Neural progenitor cell (in vitro differentiated cells): ENCODE data around the gene FRAS1. TPM values are rescaled to one million over a fixed set of nuclear protein-coding genes. Genes with fewer than 3 reads are reported as not detected.

Source experiments
- DNase-seq: peaks from one replicate; pipeline ENCODE4 v3.0.0-alpha.2; 2016; ENCODE audit warnings: low spot score
- H2AFZ ChIP-seq: fragments of 200-600 bp; sonication (generic); replicated peaks from 2 replicates; pipeline ENCODE4 v1.6.1; 2016; ENCODE audit warnings: antibody characterized with exemption
- H3F3A ChIP-seq: fragments of 200-600 bp; sonication (generic); 2 replicates; pipeline ENCODE4 v1.6.1; 2016; ENCODE audit warnings: antibody characterized with exemption, low read depth
- H3K27ac ChIP-seq: fragments of 200-600 bp; sonication (generic); 2 replicates; pipeline ENCODE4 v1.5.1; 2016; ENCODE audit warnings: mild to moderate bottlenecking
- H3K27me3 ChIP-seq: fragments of 200-600 bp; sonication (generic); 2 replicates; pipeline ENCODE4 v1.6.1; 2016; ENCODE audit warnings: mild to moderate bottlenecking, moderate library complexity
- H3K36me3 ChIP-seq: fragments of 200-600 bp; sonication (generic); 2 replicates; pipeline ENCODE4 v1.5.1; 2016
- H3K4me1 ChIP-seq: fragments of 200-600 bp; sonication (generic); 2 replicates; pipeline ENCODE4 v1.6.1; 2016; ENCODE audit warnings: mixed run types
- H3K4me2 ChIP-seq: fragments of 200-600 bp; sonication (generic); 2 replicates; pipeline ENCODE4 v1.6.1; 2016
- H3K4me3 ChIP-seq: fragments of 200-600 bp; sonication (generic); 2 replicates; pipeline ENCODE4 v1.5.1; 2016
- H3K79me2 ChIP-seq: fragments of 200-600 bp; sonication (generic); 2 replicates; pipeline ENCODE4 v1.6.1; 2016; ENCODE audit warnings: low read depth
- H3K9ac ChIP-seq: fragments of 200-600 bp; sonication (generic); 2 replicates; pipeline ENCODE4 v1.6.1; 2016
- H3K9me3 ChIP-seq: fragments of 200-600 bp; sonication (generic); 2 replicates; pipeline ENCODE4 v1.5.1; 2016; ENCODE audit warnings: low read depth
- H4K20me1 ChIP-seq: fragments of 200-600 bp; sonication (generic); 2 replicates; pipeline ENCODE4 v1.6.1; 2016; ENCODE audit warnings: low read depth
- H3K27ac Mint-ChIP-seq: 3 replicates; pipeline ENCODE4 v1.8.0; 2021; ENCODE audit warnings: mixed read lengths
- H3K27me3 Mint-ChIP-seq: 2 replicates; pipeline ENCODE4 v1.8.0; 2022; ENCODE audit warnings: low read depth, mild to moderate bottlenecking, inconsistent platforms, moderate library complexity, mixed read lengths; ENCODE audit not compliant: insufficient read depth
- H3K36me3 Mint-ChIP-seq: 3 replicates; pipeline ENCODE4 v1.8.0; 2021; ENCODE audit warnings: mixed read lengths
- H3K4me1 Mint-ChIP-seq: 3 replicates; pipeline ENCODE4 v1.8.0; 2021; ENCODE audit warnings: mixed read lengths
- H3K4me3 Mint-ChIP-seq: 3 replicates; pipeline ENCODE4 v1.8.0; 2021; ENCODE audit warnings: mild to moderate bottlenecking, moderate library complexity, mixed read lengths
- H3K9me3 Mint-ChIP-seq: 3 replicates; pipeline ENCODE4 v1.8.0; 2020; ENCODE audit warnings: mixed read lengths
- EZH2 ChIP-seq: fragments of 200-600 bp; sonication (generic); IDR thresholded peaks from 2 replicates; pipeline ENCODE4 v1.6.1; 2017; ENCODE audit warnings: antibody characterized with exemption, mild to moderate bottlenecking, moderate library complexity
- EZH2phosphoT487 ChIP-seq: fragments of 200-600 bp; sonication (generic); IDR thresholded peaks from 2 replicates; pipeline ENCODE4 v1.6.1; 2017; ENCODE audit warnings: antibody characterized with exemption
- total RNA-seq: library from RNA; depleted of rRNA; stranded (reverse); fragments of >200 nt; gene quantifications from 2 replicates; pipeline ENCODE4 v1.2.3, GENCODE V29; 2015; ENCODE audit warnings: low replicate concordance
- TF ChIP-seq, protein P1 (sequence below): fragments of 200-600 bp; sonication (generic); IDR thresholded peaks from 2 replicates; pipeline ENCODE4 v1.5.1; 2017; ENCODE audit warnings: antibody characterized with exemption, mild to moderate bottlenecking

Gene FRAS1
- total RNA-seq, 1 donor from 2014 or later: 21.3 TPM

GRCh38 chr4:78018271-78019049 is 38.7 kb upstream of the FRAS1 start:
- H3K9me3 Mint-ChIP-seq: no peaks in the 10 kb centered on the region
- H3K4me1 Mint-ChIP-seq: no peaks in the 10 kb centered on the region
- TF ChIP-seq, protein P1, sequence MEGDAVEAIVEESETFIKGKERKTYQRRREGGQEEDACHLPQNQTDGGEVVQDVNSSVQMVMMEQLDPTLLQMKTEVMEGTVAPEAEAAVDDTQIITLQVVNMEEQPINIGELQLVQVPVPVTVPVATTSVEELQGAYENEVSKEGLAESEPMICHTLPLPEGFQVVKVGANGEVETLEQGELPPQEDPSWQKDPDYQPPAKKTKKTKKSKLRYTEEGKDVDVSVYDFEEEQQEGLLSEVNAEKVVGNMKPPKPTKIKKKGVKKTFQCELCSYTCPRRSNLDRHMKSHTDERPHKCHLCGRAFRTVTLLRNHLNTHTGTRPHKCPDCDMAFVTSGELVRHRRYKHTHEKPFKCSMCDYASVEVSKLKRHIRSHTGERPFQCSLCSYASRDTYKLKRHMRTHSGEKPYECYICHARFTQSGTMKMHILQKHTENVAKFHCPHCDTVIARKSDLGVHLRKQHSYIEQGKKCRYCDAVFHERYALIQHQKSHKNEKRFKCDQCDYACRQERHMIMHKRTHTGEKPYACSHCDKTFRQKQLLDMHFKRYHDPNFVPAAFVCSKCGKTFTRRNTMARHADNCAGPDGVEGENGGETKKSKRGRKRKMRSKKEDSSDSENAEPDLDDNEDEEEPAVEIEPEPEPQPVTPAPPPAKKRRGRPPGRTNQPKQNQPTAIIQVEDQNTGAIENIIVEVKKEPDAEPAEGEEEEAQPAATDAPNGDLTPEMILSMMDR: no peak
- TF ChIP-seq EZH2: no peak
- H3K9ac ChIP-seq: no peak overlapping the region
- no peaks in the 10 kb centered on the region for H3K27me3 ChIP-seq
- H3K36me3 Mint-ChIP-seq: no peaks in the 10 kb centered on the region
- H3K27ac Mint-ChIP-seq: no peak overlapping the region
- H2AFZ ChIP-seq: peak overlapping the region; percentile 41
- H3K27ac ChIP-seq: no peak overlapping the region
- DNase-seq: no peak
- H3K4me3 ChIP-seq: no peak overlapping the region
- no peak overlapping the region for H3K4me3 Mint-ChIP-seq
- H4K20me1 ChIP-seq: no peaks in the 10 kb centered on the region
- H3K4me1 ChIP-seq: peaks cover 15% of the 10 kb centered on the region
- no peaks in the 10 kb centered on the region for H3F3A ChIP-seq
- no peaks in the 10 kb centered on the region for H3K9me3 ChIP-seq
- H3K4me2 ChIP-seq: no peak overlapping the region
- peaks cover 2% of the 10 kb centered on the region for H3K27me3 Mint-ChIP-seq
- no peaks in the 10 kb centered on the region for H3K79me2 ChIP-seq
- H3K36me3 ChIP-seq: no peaks in the 10 kb centered on the region

DNA sequence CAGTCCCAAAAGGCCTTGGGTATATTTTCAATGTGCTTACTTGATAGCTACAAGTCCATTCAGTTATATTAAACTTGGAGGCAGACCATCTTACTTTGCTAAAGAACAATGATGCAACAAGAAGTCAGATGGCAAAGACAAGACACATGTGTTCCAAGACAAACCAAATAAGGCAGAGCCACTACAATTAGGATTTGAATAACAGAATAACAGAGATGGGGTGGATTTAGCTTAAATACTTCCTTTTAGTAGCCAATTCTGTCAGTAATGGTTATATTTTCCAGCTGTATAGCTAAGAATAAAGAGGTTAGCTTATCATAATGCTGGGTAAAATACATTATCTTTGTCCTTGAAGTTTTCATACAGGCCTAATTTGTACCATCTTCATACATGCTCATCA is 37.7 kb upstream of the FRAS1 start:
- Histone ChIP-seq H3K4me2 (no peak overlapping the region), H3K36me3 (no peaks in the 10 kb centered on the region)
- no peak overlapping the region for H3K4me3 Mint-ChIP-seq

DNA sequence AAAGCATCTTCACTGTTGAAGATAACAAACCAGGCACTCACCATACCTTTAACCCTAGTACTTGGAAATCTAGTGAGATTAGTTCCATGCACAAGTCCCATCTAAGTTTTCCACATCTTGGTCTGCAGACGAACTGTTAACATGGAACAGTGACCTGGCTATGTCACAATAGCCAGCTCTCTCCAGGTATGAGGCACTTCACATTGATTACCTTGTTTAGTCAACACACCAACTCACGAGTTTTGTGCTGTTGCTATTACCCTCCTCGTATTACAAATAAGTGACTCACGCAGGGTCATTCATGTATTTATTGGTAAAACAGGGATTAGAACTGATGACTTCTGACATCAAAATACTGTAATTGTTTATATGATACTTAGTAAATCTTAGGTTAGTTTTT is 36.4 kb upstream of the FRAS1 start:
- Histone ChIP-seq H3K79me2 (no peaks in the 10 kb centered on the region), H3K27me3 (no peaks in the 10 kb centered on the region), H3K27ac (no peak overlapping the region), H3K36me3 (no peaks in the 10 kb centered on the region), H3K9ac (no peak overlapping the region), H3K4me3 (no peak overlapping the region), H2AFZ (no peak overlapping the region), H3K4me1 (peaks cover 4% of the 10 kb centered on the region), H3K4me2 (no peak overlapping the region), H3K9me3 (no peaks in the 10 kb centered on the region), H3F3A (no peaks in the 10 kb centered on the region), H4K20me1 (no peaks in the 10 kb centered on the region)
- Mint-ChIP-seq H3K27me3 (no peaks in the 10 kb centered on the region), H3K9me3 (no peaks in the 10 kb centered on the region), H3K4me1 (no peaks in the 10 kb centered on the region), H3K27ac (no peak overlapping the region), H3K36me3 (no peaks in the 10 kb centered on the region), H3K4me3 (no peak overlapping the region)
- no peak for DNase-seq
- TF ChIP-seq, protein P1: no peak
- TF ChIP-seq EZH2: no peak
- TF ChIP-seq EZH2phosphoT487: no peak

More for the DNA sequence above, 37.7 kb upstream of the FRAS1 start:
- no peak for TF ChIP-seq EZH2phosphoT487
- Histone ChIP-seq H3K79me2 (no peaks in the 10 kb centered on the region), H2AFZ (no peak overlapping the region), H3K9me3 (no peaks in the 10 kb centered on the region), H3K27me3 (no peaks in the 10 kb centered on the region), H3K9ac (no peak overlapping the region), H3K4me3 (no peak overlapping the region), H3F3A (no peaks in the 10 kb centered on the region), H3K27ac (no peak overlapping the region), H4K20me1 (no peaks in the 10 kb centered on the region), H3K4me1 (peaks cover 15% of the 10 kb centered on the region)
- Mint-ChIP-seq H3K4me1 (no peaks in the 10 kb centered on the region), H3K9me3 (no peaks in the 10 kb centered on the region), H3K27me3 (no peaks in the 10 kb centered on the region), H3K36me3 (no peaks in the 10 kb centered on the region), H3K27ac (no peak overlapping the region)
- DNase-seq: no peak

- DNase-seq: no peak
- H3F3A ChIP-seq: no peaks in the 10 kb centered on the region
- H3K27me3 Mint-ChIP-seq: no peaks in the 10 kb centered on the region
These were observed 34.6 kb upstream of the FRAS1 start for GRCh38 chr4:78022517-78022916.

More at GRCh38 chr4:78022517-78022916, 34.6 kb upstream of the FRAS1 start:
- H3K9ac ChIP-seq: no peak overlapping the region
- H3K27ac ChIP-seq: no peak overlapping the region
- no peaks in the 10 kb centered on the region for H3K4me1 Mint-ChIP-seq
- no peaks in the 10 kb centered on the region for H3K9me3 ChIP-seq
- no peaks in the 10 kb centered on the region for H3K9me3 Mint-ChIP-seq
- H3K79me2 ChIP-seq: no peaks in the 10 kb centered on the region
- H3K27me3 ChIP-seq: no peaks in the 10 kb centered on the region
- TF ChIP-seq, protein P1: no peak
- TF ChIP-seq EZH2 (no peak), EZH2phosphoT487 (no peak)
- no peaks in the 10 kb centered on the region for H3K36me3 Mint-ChIP-seq
- no peak overlapping the region for H3K27ac Mint-ChIP-seq
- H3K4me3 ChIP-seq: no peak overlapping the region
- H2AFZ ChIP-seq: peak overlapping the region; percentile 9
- H4K20me1 ChIP-seq: no peaks in the 10 kb centered on the region
- no peak overlapping the region for H3K4me3 Mint-ChIP-seq
- H3K36me3 ChIP-seq: no peaks in the 10 kb centered on the region
- H3K4me2 ChIP-seq: no peak overlapping the region
- H3K4me1 ChIP-seq: peaks cover 4% of the 10 kb centered on the region
